Activated B cell treated with CpG ODN at 0.5 μM for 24 hours (primary cell): ENCODE results near the gene BMERB1. TPM values are rescaled to one million over a fixed set of nuclear protein-coding genes. Genes with fewer than 3 reads are reported as not detected.
"Not testable (repeated sequence)": the region's sequence is repeated elsewhere in the genome, so short reads cannot be mapped to it uniquely, and the experiment has no call there.

ENCODE experiments used
- ATAC-seq: fragments of 200-7000 bp; cut with Tn5 transposase; one replicate; pipeline ENCODE4 v1.10.0; 2021; ENCODE audit warnings: low read depth, mild to moderate bottlenecking, moderate library complexity
- CTCF ChIA-PET: fragments of 350-600 bp; sonication (Branson Sonifier 250); formaldehyde crosslinking; loops from one replicate; lab custom pipeline; 2021; ENCODE audit warnings: antibody characterized with exemption; lab: Charles Lee
- POLR2A ChIA-PET: fragments of 350-600 bp; sonication (Branson Sonifier 250); formaldehyde crosslinking; loops from one replicate; lab custom pipeline; 2021; ENCODE audit warnings: antibody characterized with exemption; lab: Charles Lee
- DNase-seq: peaks from one replicate; pipeline ENCODE4 v3.0.0; 2022
- H3K27ac Mint-ChIP-seq: one replicate; pipeline ENCODE4 v1.8.0; 2020; ENCODE audit warnings: mixed read lengths
- H3K27me3 Mint-ChIP-seq: one replicate; pipeline ENCODE4 v1.8.0; 2021; ENCODE audit warnings: mixed read lengths
- H3K36me3 Mint-ChIP-seq: one replicate; pipeline ENCODE4 v1.8.0; 2021; ENCODE audit warnings: low read depth, mixed read lengths
- H3K4me1 Mint-ChIP-seq: one replicate; pipeline ENCODE4 v1.8.0; 2021; ENCODE audit warnings: mixed read lengths
- H3K4me3 Mint-ChIP-seq: one replicate; pipeline ENCODE4 v1.8.0; 2020; ENCODE audit warnings: mild to moderate bottlenecking, mixed read lengths
- H3K9me3 Mint-ChIP-seq: one replicate; pipeline ENCODE4 v1.8.0; 2020; ENCODE audit warnings: mixed read lengths
- intact Hi-C: fragments of 100-400 bp; cut with micrococcal nuclease; formaldehyde crosslinking; loops from one replicate; pipeline ENCODE4 v1.15.1; 2024
- total RNA-seq: library from RNA; stranded (reverse); gene quantifications from 2 replicates; pipeline ENCODE4 v1.2.3, GENCODE V29; 2022
- TF ChIP-seq, protein P1 (sequence below): fragments of 200-600 bp; IDR thresholded peaks from one replicate; pipeline ENCODE4 v1.8.0; 2022; ENCODE audit warnings: antibody characterized with exemption, mild to moderate bottlenecking

BMERB1 gene
- total RNA-seq, 1 donor from 2014 or later, result 7.1 TPM

- Mint-ChIP-seq H3K27ac (no peak overlapping the region), H3K4me1 (peaks cover 16% of the 10 kb centered on the region), H3K9me3 (no peaks in the 10 kb centered on the region), H3K36me3 (no peaks in the 10 kb centered on the region), H3K4me3 (no peak overlapping the region), H3K27me3 (no peaks in the 10 kb centered on the region)
- ChIA-PET POLR2A (no interaction called here), CTCF (no interaction called here)
- no peak for ATAC-seq
- intact Hi-C loops, result no loop called here
- no peak for DNase-seq
- TF ChIP-seq, protein P1, sequence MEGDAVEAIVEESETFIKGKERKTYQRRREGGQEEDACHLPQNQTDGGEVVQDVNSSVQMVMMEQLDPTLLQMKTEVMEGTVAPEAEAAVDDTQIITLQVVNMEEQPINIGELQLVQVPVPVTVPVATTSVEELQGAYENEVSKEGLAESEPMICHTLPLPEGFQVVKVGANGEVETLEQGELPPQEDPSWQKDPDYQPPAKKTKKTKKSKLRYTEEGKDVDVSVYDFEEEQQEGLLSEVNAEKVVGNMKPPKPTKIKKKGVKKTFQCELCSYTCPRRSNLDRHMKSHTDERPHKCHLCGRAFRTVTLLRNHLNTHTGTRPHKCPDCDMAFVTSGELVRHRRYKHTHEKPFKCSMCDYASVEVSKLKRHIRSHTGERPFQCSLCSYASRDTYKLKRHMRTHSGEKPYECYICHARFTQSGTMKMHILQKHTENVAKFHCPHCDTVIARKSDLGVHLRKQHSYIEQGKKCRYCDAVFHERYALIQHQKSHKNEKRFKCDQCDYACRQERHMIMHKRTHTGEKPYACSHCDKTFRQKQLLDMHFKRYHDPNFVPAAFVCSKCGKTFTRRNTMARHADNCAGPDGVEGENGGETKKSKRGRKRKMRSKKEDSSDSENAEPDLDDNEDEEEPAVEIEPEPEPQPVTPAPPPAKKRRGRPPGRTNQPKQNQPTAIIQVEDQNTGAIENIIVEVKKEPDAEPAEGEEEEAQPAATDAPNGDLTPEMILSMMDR, result no peak
Observed at GRCh38 chr16:15404792-15405191, 29.6 kb upstream of the BMERB1 start.

- H3K9me3 Mint-ChIP-seq, CTCF ChIA-PET, H3K4me3 Mint-ChIP-seq, ATAC-seq, H3K27ac Mint-ChIP-seq, H3K36me3 Mint-ChIP-seq, H3K27me3 Mint-ChIP-seq, POLR2A ChIA-PET, intact Hi-C loops, DNase-seq: not testable (repeated sequence)
- H3K4me1 Mint-ChIP-seq, result peaks cover 16% of the 10 kb centered on the region
Observed at GRCh38 chr16:15407756-15408155, 26.6 kb upstream of the BMERB1 start.

- ATAC-seq, CTCF ChIA-PET, H3K4me1 Mint-ChIP-seq, H3K27me3 Mint-ChIP-seq, intact Hi-C loops, H3K9me3 Mint-ChIP-seq, H3K27ac Mint-ChIP-seq, H3K36me3 Mint-ChIP-seq, POLR2A ChIA-PET, H3K4me3 Mint-ChIP-seq, DNase-seq: not testable (repeated sequence)
Observed at GRCh38 chr16:15409476-15409875, 24.9 kb upstream of the BMERB1 start.

DNA sequence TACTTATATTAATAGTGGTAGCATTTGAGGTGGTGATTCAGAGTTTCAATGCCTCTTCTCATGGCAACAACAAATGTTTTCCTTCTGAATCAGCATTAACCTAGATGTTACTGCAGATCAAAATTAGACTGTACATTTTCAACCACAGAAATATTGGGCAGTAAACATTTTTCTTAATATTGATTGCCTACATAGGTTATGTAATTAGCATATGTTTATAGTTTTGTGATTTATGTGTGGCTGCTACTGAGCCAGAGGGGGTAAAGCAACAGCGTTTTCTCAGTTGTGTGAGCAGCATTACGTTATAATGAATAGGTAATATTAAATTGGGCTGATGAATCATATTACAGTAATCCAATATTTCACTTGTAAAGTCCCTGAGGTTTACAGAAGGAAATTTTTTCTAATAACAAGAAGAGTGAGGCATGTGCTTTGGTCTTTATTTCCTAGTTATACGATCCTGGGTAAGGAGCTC lies 18.8 kb upstream of the BMERB1 start:
- POLR2A ChIA-PET, result no interaction called here
- CTCF ChIA-PET, result no interaction called here
- Mint-ChIP-seq H3K4me1 (no peaks in the 10 kb centered on the region), H3K9me3 (no peaks in the 10 kb centered on the region), H3K4me3 (no peak overlapping the region), H3K27ac (no peak overlapping the region), H3K27me3 (no peaks in the 10 kb centered on the region), H3K36me3 (no peaks in the 10 kb centered on the region)
- intact Hi-C loops, result no loop called here
- ATAC-seq (no peak), DNase-seq (no peak)
- TF ChIP-seq, protein P1, result no peak

DNA sequence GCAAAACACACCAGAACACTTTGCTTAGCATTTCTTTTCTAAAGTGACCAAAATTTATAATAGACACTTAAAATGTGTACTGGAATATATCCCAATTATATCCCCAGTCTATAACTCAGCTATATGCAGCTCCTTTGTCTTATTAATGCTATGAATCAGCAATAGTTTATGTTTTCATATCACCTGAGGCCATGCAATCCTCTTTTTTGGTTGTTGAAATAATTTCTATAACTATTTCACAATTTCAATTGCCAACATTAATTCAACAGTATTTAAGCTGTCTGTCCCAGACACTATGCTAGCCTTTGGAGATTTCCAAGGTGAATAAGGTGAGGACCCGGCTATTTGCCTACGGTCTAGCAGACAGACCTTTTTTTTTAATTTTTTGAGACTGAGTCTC lies 17.2 kb upstream of the BMERB1 start:
- no peak overlapping the region for H3K4me3 Mint-ChIP-seq
- no peaks in the 10 kb centered on the region for H3K4me1 Mint-ChIP-seq
- POLR2A ChIA-PET, result no interaction called here
- no peaks in the 10 kb centered on the region for H3K36me3 Mint-ChIP-seq
- peaks cover 2% of the 10 kb centered on the region for H3K27me3 Mint-ChIP-seq
- DNase-seq (no peak), ATAC-seq (no peak)
- intact Hi-C loops, result no loop called here
- CTCF ChIA-PET, result interaction anchor here (0.8 kb wide), 1 partner anchor 10 kb away, joined by 3 read pairs; no protein-coding TSS in a partner anchor
- TF ChIP-seq, protein P1, result no peak
- H3K9me3 Mint-ChIP-seq, result no peaks in the 10 kb centered on the region
- no peak overlapping the region for H3K27ac Mint-ChIP-seq

- ATAC-seq, result no peak
- intact Hi-C loops, result no loop called here
- ChIA-PET CTCF (no interaction called here), POLR2A (interaction anchor here (0.6 kb wide), 1 partner anchor 173 kb away, joined by 3 read pairs; no protein-coding TSS in a partner anchor)
- no peaks in the 10 kb centered on the region for H3K4me1 Mint-ChIP-seq
- peaks cover 2% of the 10 kb centered on the region for H3K27me3 Mint-ChIP-seq
- no peak for DNase-seq
- no peak overlapping the region for H3K27ac Mint-ChIP-seq
- H3K9me3 Mint-ChIP-seq, result no peaks in the 10 kb centered on the region
- H3K36me3 Mint-ChIP-seq, result no peaks in the 10 kb centered on the region
- no peak overlapping the region for H3K4me3 Mint-ChIP-seq
- TF ChIP-seq, protein P1, result no peak
Observed at GRCh38 chr16:15418206-15418605, 16.2 kb upstream of the BMERB1 start.

DNA sequence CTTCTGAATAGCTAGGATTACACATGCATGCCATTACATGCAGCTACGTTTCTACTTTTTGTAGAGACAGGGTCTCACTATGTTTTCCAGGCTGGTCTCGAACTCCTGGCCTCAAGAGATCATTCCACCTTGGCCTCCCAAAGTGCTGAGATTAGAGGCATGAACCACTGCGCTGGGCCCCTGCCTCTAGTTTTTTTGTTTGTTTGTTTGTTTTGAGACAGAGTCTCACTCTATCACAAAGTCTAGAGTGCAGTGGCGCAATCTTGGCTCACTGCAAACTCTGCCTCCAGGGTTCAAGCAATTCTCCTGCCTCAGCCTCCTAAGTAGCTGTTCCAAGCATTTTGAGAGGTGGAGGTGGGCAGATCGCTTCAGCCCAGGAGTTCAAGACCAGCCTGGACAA lies 12.7 kb upstream of the BMERB1 start:
- intact Hi-C loops, H3K27ac Mint-ChIP-seq, H3K4me3 Mint-ChIP-seq, ATAC-seq, CTCF ChIA-PET, H3K4me1 Mint-ChIP-seq, H3K36me3 Mint-ChIP-seq, H3K9me3 Mint-ChIP-seq, H3K27me3 Mint-ChIP-seq, DNase-seq: not testable (repeated sequence)
- POLR2A ChIA-PET, result interaction anchor here (0.6 kb wide), 1 partner anchor 16 kb away, joined by 5 read pairs; no protein-coding TSS in a partner anchor
